Measurements from ENCODE around the gene TMEM266.

TMEM266 gene

DNA sequence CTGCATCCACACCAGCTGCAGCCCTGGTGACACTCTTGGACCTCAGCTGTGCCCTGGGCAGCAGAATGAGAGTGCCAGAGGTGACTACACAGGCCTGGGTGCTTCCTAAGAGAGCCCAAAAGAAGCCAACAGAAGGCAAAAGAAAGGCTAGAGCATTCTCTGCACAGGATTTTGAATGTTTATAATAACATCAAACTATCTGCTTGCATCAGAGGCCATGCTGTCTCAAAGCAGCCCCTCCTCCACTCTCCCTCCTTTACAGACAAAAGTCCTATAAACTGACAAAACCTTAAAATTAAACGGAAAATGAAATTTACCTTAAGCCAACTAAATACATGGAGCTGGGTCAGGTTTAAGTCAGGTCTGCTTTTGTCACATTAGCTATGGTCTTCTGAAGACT lies 155.8 kb downstream of the TMEM266 start:
- H3K4me3 Mint-ChIP-seq: no peak overlapping the region
- H3K36me3 Mint-ChIP-seq (ENCODE audit: low read depth): peaks cover 71% of the 10 kb centered on the region
- TF ChIP-seq, protein P1, sequence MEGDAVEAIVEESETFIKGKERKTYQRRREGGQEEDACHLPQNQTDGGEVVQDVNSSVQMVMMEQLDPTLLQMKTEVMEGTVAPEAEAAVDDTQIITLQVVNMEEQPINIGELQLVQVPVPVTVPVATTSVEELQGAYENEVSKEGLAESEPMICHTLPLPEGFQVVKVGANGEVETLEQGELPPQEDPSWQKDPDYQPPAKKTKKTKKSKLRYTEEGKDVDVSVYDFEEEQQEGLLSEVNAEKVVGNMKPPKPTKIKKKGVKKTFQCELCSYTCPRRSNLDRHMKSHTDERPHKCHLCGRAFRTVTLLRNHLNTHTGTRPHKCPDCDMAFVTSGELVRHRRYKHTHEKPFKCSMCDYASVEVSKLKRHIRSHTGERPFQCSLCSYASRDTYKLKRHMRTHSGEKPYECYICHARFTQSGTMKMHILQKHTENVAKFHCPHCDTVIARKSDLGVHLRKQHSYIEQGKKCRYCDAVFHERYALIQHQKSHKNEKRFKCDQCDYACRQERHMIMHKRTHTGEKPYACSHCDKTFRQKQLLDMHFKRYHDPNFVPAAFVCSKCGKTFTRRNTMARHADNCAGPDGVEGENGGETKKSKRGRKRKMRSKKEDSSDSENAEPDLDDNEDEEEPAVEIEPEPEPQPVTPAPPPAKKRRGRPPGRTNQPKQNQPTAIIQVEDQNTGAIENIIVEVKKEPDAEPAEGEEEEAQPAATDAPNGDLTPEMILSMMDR (IDR thresholded peaks at IDR 0.05): no peak
- no peak for DNase-seq
- peaks cover 3% of the 10 kb centered on the region for H3K27me3 Mint-ChIP-seq (ENCODE audit: low read depth, poor library complexity)
- no peak overlapping the region for H3K27ac Mint-ChIP-seq
- peaks cover 21% of the 10 kb centered on the region for H3K9me3 Mint-ChIP-seq
- peaks cover 11% of the 10 kb centered on the region for H3K4me1 Mint-ChIP-seq

- DNase-seq: no peak
- TF ChIP-seq, protein P1 (IDR thresholded peaks at IDR 0.05): no peak
- Mint-ChIP-seq H3K27ac (peak overlapping the region; percentile 43), H3K4me3 (no peak overlapping the region), H3K27me3 (ENCODE audit: low read depth, poor library complexity) (no peaks in the 10 kb centered on the region), H3K9me3 (peaks cover 29% of the 10 kb centered on the region), H3K36me3 (ENCODE audit: low read depth) (peaks cover 74% of the 10 kb centered on the region), H3K4me1 (peaks cover 6% of the 10 kb centered on the region)
Measured at GRCh38 chr15:76217029-76217881, 157.5 kb downstream of the TMEM266 start.

GRCh38 chr15:76217882-76218217 lies 158.1 kb downstream of the TMEM266 start:
- H3K4me1 Mint-ChIP-seq: peaks cover 6% of the 10 kb centered on the region
- H3K36me3 Mint-ChIP-seq (ENCODE audit: low read depth): peaks cover 78% of the 10 kb centered on the region
- no peaks in the 10 kb centered on the region for H3K27me3 Mint-ChIP-seq (ENCODE audit: low read depth, poor library complexity)
- H3K9me3 Mint-ChIP-seq: peaks cover 29% of the 10 kb centered on the region
- no peak overlapping the region for H3K4me3 Mint-ChIP-seq
- DNase-seq: no peak
- peak overlapping the region; percentile 57 for H3K27ac Mint-ChIP-seq
- TF ChIP-seq, protein P1 (IDR thresholded peaks at IDR 0.05): no peak

DNA sequence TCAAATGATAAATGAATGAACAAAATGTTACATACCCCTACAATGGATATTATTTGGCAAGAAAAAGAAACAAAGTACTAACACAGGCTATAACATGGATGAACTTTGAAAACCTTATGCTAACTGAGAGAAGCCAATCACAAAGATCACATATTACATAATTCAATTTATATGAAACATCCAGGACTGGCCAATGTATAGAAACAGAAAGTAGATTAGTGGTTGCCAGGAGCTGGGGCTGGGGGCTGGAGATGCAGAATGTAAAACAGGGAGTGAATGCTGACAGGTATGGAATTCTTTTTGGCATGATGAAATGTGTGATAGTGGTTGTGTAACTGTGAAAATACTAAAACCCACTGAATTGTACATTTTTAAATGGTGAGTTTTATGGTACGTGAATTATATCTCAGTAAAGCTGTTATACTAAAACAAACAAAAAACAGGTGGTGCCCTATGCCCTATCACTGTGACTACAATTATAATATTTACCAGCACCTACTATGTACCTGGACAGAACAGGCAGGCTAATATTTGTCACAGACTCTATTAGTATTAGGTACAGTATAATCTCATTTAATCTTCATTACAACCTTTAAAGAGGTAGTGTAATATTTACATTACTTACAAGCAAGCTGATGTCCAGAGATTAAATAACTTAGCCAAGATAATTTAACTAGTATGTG lies 161.4 kb downstream of the TMEM266 start:
- peaks cover 6% of the 10 kb centered on the region for H3K4me1 Mint-ChIP-seq
- H3K9me3 Mint-ChIP-seq: peaks cover 29% of the 10 kb centered on the region
- no peak overlapping the region for H3K4me3 Mint-ChIP-seq
- peaks cover 86% of the 10 kb centered on the region for H3K36me3 Mint-ChIP-seq (ENCODE audit: low read depth)
- H3K27ac Mint-ChIP-seq: no peak overlapping the region
- TF ChIP-seq, protein P1 (IDR thresholded peaks at IDR 0.05): no peak
- H3K27me3 Mint-ChIP-seq (ENCODE audit: low read depth, poor library complexity): no peaks in the 10 kb centered on the region
- no peak for DNase-seq

DNA sequence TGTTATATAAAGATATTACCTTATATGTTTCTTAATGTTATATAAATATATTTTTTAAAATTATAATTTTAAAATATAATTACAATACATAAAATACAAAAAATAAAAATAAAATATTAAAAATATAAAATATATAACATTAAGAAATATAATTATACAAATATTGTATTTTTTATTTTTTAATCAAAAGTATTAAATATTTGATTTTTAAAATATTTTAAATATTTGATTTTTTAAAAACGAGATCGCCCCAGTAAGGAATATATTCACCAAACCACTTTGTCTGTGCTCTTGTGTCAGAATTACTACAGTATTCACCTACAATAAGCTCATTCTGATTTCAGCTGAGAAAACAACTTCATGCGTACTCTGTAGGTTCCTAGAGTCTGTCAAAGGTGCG lies 162.4 kb downstream of the TMEM266 start:
- DNase-seq: no peak
- no peak overlapping the region for H3K4me3 Mint-ChIP-seq
- TF ChIP-seq, protein P1 (IDR thresholded peaks at IDR 0.05): no peak
- H3K27ac Mint-ChIP-seq: no peak overlapping the region
- peaks cover 78% of the 10 kb centered on the region for H3K36me3 Mint-ChIP-seq (ENCODE audit: low read depth)
- H3K27me3 Mint-ChIP-seq (ENCODE audit: low read depth, poor library complexity): no peaks in the 10 kb centered on the region
- peaks cover 29% of the 10 kb centered on the region for H3K9me3 Mint-ChIP-seq
- H3K4me1 Mint-ChIP-seq: peaks cover 3% of the 10 kb centered on the region

Data from nephron progenitor cell (in vitro differentiated cells).